Measurements from ENCODE around the gene ZPR1.

DNA sequence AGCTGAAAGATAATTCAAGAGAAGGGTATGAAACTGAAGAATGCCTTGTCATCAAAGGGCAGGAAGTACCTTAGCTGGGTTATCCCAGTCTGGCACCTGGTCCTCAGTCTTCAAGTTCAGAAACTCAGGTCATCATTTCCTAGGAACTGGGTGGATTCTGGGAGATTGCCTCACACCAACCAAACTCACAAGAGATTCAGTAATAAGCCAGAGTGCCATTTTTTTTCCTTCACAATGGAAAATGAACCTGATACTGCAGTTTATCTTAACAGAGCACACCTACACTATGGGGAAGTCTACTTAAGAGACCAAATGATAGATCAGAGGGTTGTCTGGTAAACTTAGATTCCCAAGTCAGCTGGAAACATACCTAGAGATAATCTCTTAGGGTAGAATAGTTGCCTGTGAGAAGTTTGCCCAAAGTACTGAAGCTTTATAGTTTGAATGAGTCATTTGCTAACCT, 11.3 kb downstream of the ZPR1 start:
- TF ChIP-seq, protein P1, sequence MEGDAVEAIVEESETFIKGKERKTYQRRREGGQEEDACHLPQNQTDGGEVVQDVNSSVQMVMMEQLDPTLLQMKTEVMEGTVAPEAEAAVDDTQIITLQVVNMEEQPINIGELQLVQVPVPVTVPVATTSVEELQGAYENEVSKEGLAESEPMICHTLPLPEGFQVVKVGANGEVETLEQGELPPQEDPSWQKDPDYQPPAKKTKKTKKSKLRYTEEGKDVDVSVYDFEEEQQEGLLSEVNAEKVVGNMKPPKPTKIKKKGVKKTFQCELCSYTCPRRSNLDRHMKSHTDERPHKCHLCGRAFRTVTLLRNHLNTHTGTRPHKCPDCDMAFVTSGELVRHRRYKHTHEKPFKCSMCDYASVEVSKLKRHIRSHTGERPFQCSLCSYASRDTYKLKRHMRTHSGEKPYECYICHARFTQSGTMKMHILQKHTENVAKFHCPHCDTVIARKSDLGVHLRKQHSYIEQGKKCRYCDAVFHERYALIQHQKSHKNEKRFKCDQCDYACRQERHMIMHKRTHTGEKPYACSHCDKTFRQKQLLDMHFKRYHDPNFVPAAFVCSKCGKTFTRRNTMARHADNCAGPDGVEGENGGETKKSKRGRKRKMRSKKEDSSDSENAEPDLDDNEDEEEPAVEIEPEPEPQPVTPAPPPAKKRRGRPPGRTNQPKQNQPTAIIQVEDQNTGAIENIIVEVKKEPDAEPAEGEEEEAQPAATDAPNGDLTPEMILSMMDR (IDR thresholded peaks at IDR 0.05; ENCODE audit: low read depth, low read length, missing input control), result no peak
- no peak for TF ChIP-seq RAD21 (IDR thresholded peaks at IDR 0.05)
- no peak for TF ChIP-seq NR2F2 (IDR thresholded peaks at IDR 0.05)
- TF ChIP-seq, protein P2, sequence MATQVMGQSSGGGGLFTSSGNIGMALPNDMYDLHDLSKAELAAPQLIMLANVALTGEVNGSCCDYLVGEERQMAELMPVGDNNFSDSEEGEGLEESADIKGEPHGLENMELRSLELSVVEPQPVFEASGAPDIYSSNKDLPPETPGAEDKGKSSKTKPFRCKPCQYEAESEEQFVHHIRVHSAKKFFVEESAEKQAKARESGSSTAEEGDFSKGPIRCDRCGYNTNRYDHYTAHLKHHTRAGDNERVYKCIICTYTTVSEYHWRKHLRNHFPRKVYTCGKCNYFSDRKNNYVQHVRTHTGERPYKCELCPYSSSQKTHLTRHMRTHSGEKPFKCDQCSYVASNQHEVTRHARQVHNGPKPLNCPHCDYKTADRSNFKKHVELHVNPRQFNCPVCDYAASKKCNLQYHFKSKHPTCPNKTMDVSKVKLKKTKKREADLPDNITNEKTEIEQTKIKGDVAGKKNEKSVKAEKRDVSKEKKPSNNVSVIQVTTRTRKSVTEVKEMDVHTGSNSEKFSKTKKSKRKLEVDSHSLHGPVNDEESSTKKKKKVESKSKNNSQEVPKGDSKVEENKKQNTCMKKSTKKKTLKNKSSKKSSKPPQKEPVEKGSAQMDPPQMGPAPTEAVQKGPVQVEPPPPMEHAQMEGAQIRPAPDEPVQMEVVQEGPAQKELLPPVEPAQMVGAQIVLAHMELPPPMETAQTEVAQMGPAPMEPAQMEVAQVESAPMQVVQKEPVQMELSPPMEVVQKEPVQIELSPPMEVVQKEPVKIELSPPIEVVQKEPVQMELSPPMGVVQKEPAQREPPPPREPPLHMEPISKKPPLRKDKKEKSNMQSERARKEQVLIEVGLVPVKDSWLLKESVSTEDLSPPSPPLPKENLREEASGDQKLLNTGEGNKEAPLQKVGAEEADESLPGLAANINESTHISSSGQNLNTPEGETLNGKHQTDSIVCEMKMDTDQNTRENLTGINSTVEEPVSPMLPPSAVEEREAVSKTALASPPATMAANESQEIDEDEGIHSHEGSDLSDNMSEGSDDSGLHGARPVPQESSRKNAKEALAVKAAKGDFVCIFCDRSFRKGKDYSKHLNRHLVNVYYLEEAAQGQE (IDR thresholded peaks at IDR 0.05), result no peak
- TF ChIP-seq YY1 (IDR thresholded peaks at IDR 0.05), result no peak
- TF ChIP-seq TAF1 (conservative IDR thresholded peaks at IDR 0.05), result no peak
- TF ChIP-seq EGR1 (IDR thresholded peaks at IDR 0.05; ENCODE audit: low read depth in 2 of 2), result no peak
- TF ChIP-seq, protein P3, sequence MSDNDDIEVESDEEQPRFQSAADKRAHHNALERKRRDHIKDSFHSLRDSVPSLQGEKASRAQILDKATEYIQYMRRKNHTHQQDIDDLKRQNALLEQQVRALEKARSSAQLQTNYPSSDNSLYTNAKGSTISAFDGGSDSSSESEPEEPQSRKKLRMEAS (IDR thresholded peaks at IDR 0.05), result no peak
- TF ChIP-seq SP1 (IDR thresholded peaks at IDR 0.05), result no peak
- TF ChIP-seq, protein P4, sequence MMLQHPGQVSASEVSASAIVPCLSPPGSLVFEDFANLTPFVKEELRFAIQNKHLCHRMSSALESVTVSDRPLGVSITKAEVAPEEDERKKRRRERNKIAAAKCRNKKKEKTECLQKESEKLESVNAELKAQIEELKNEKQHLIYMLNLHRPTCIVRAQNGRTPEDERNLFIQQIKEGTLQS (IDR thresholded peaks at IDR 0.05), result no peak
- TF ChIP-seq FOXA1 (IDR thresholded peaks at IDR 0.05), result no peak
- no peak for TF ChIP-seq GABPA (IDR thresholded peaks at IDR 0.05 in 1 of 2, conservative IDR thresholded peaks at IDR 0.05 in 1 of 2)
- TF ChIP-seq HNF4A (conservative IDR thresholded peaks at IDR 0.05), result no peak
- TF ChIP-seq RXRA (IDR thresholded peaks at IDR 0.05), result no peak

Data from liver (tissue), 3 donors.